Measurements from ENCODE around the gene CHERP.

DNA sequence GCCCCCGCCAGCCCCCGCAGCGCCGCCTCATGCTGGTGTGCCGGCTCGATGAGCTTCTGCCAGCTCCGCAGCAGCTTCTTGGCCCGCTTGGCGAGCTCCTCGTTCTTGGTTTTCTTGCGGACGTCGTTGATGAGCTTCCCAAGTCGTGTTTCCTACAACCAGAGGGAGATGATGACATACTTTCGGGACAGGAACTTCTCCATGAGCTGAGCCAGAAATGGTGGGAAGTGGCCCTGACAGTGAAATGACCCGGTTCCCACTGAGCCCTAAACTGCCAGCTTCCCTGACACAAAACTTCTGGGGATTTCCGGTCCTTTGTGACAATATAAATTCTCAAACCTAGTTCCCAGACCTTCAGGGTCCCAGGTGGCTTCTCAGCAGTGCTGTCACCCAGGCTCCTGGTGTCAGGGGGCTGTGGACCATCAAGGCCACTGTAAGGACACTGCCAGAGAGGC is 35.3 kb upstream of the CHERP start:
- TF ChIP-seq, protein P1, sequence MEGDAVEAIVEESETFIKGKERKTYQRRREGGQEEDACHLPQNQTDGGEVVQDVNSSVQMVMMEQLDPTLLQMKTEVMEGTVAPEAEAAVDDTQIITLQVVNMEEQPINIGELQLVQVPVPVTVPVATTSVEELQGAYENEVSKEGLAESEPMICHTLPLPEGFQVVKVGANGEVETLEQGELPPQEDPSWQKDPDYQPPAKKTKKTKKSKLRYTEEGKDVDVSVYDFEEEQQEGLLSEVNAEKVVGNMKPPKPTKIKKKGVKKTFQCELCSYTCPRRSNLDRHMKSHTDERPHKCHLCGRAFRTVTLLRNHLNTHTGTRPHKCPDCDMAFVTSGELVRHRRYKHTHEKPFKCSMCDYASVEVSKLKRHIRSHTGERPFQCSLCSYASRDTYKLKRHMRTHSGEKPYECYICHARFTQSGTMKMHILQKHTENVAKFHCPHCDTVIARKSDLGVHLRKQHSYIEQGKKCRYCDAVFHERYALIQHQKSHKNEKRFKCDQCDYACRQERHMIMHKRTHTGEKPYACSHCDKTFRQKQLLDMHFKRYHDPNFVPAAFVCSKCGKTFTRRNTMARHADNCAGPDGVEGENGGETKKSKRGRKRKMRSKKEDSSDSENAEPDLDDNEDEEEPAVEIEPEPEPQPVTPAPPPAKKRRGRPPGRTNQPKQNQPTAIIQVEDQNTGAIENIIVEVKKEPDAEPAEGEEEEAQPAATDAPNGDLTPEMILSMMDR (IDR thresholded peaks at IDR 0.05), result no peak
- TF ChIP-seq POLR2A (IDR thresholded peaks at IDR 0.05) (no peak), EP300 (IDR thresholded peaks at IDR 0.05) (no peak)
